Stimulated activated CD4-positive, alpha-beta T cell treated with anti-CD3 and anti-CD28 coated beads, Interleukin-12 subunit alpha, Interleukin-12 subunit beta, amount 100 ng/mL, for 48 hours (primary cell): Measurements from ENCODE around the gene IRX2.

Experiments
- DNase-seq, 3 donors: peaks; one replicate each; pipeline ENCODE4 v3.0.0-alpha.2; 2020; ENCODE audit warnings: low read depth in 2 of 3, low spot score in 1 of 3

Gene IRX2

GRCh38 chr5:2697446-2698200 lies 53.9 kb downstream of the IRX2 start:
- DNase-seq, result no peak

GRCh38 chr5:2697041-2697440 lies 54.4 kb downstream of the IRX2 start:
- DNase-seq, result no peak
